SK-N-SH (cell line): ENCODE data around the gene SLC41A2.

ENCODE experiments used
- EP300 ChIP-seq, 2 experiments: IDR thresholded peaks; 2 replicates each; pipeline versions ENCODE4 v1.4.0 to v1.6.1; 2012; ENCODE audit warnings: borderline replicate concordance in 1 of 2, low read depth in 1 of 2, low read length in 1 of 2
- FOXM1 ChIP-seq: IDR thresholded peaks from 2 replicates; pipeline ENCODE4 v1.4.0; 2012; ENCODE audit warnings: low read depth, mild to moderate bottlenecking
- MEF2A ChIP-seq: IDR thresholded peaks from 2 replicates; pipeline ENCODE4 v1.4.0; 2012; ENCODE audit warnings: low read depth, borderline replicate concordance
- NFIC ChIP-seq: IDR thresholded peaks from 2 replicates; pipeline ENCODE4 v1.4.0; 2012; ENCODE audit warnings: borderline replicate concordance
- POLR2AphosphoS5 ChIP-seq: IDR thresholded peaks from 2 replicates; pipeline ENCODE4 v1.6.1; 2012; ENCODE audit warnings: low read depth, low read length
- RAD21 ChIP-seq: IDR thresholded peaks from 2 replicates; pipeline ENCODE4 v1.6.1; 2012; ENCODE audit warnings: mild to moderate bottlenecking, low read length
- RXRA ChIP-seq: IDR thresholded peaks from 2 replicates; pipeline ENCODE4 v1.4.0; 2012; ENCODE audit warnings: low read depth, mild to moderate bottlenecking, borderline replicate concordance
- TAF1 ChIP-seq: IDR thresholded peaks from 2 replicates; pipeline ENCODE4 v1.6.1; 2012; ENCODE audit warnings: low read depth, mild to moderate bottlenecking, low read length, moderate library complexity, borderline replicate concordance
- TEAD4 ChIP-seq: IDR thresholded peaks from 2 replicates; pipeline ENCODE4 v1.4.0; 2012; ENCODE audit warnings: mild to moderate bottlenecking, borderline replicate concordance; ENCODE audit not compliant: insufficient read depth
- TF ChIP-seq, protein P1 (sequence below): fragments of 200-600 bp; sonication (generic); IDR thresholded peaks from 2 replicates; pipeline ENCODE4 v1.6.1; 2017; ENCODE audit warnings: antibody characterized with exemption, mild to moderate bottlenecking, moderate library complexity
- TF ChIP-seq, protein P2 (sequence below): fragments of 150-350 bp; IDR thresholded peaks from 2 replicates; pipeline ENCODE4 v1.6.1; 2017; ENCODE audit warnings: antibody characterized with exemption, low read length, low read depth, borderline replicate concordance
- TF ChIP-seq, protein P3 (sequence below): IDR thresholded peaks from 2 replicates; pipeline ENCODE4 v1.4.0; 2012; ENCODE audit warnings: low read depth, borderline replicate concordance

DNA sequence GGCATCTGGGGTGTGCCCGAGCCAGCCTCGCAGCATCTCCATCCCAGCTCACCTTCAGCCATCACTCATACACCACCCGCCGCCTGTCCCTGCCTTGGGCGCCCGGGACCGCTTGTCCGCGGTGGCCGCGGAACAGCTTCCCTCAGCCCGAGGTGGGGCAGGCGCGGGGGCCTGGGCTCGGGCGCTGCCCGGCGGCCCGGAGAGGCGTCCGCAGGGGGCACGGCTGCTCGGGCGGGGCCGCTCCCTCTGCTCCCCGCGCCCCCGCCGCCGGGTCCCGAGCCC, 430 bp downstream of the SLC41A2 start:
- TF ChIP-seq, protein P1, sequence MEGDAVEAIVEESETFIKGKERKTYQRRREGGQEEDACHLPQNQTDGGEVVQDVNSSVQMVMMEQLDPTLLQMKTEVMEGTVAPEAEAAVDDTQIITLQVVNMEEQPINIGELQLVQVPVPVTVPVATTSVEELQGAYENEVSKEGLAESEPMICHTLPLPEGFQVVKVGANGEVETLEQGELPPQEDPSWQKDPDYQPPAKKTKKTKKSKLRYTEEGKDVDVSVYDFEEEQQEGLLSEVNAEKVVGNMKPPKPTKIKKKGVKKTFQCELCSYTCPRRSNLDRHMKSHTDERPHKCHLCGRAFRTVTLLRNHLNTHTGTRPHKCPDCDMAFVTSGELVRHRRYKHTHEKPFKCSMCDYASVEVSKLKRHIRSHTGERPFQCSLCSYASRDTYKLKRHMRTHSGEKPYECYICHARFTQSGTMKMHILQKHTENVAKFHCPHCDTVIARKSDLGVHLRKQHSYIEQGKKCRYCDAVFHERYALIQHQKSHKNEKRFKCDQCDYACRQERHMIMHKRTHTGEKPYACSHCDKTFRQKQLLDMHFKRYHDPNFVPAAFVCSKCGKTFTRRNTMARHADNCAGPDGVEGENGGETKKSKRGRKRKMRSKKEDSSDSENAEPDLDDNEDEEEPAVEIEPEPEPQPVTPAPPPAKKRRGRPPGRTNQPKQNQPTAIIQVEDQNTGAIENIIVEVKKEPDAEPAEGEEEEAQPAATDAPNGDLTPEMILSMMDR, result no peak
- TF ChIP-seq FOXM1 (no peak), TEAD4 (no peak), MEF2A (no peak), EP300 (IDR thresholded peaks at IDR 0.05; ENCODE audit: borderline replicate concordance in 1 of 2, low read depth in 1 of 2, low read length in 1 of 2) (no peak), RAD21 (no peak), POLR2AphosphoS5 (no peak), RXRA (no peak), TAF1 (no peak), NFIC (no peak)
- TF ChIP-seq, protein P2, sequence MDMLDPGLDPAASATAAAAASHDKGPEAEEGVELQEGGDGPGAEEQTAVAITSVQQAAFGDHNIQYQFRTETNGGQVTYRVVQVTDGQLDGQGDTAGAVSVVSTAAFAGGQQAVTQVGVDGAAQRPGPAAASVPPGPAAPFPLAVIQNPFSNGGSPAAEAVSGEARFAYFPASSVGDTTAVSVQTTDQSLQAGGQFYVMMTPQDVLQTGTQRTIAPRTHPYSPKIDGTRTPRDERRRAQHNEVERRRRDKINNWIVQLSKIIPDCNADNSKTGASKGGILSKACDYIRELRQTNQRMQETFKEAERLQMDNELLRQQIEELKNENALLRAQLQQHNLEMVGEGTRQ, result no peak
- TF ChIP-seq, protein P3, sequence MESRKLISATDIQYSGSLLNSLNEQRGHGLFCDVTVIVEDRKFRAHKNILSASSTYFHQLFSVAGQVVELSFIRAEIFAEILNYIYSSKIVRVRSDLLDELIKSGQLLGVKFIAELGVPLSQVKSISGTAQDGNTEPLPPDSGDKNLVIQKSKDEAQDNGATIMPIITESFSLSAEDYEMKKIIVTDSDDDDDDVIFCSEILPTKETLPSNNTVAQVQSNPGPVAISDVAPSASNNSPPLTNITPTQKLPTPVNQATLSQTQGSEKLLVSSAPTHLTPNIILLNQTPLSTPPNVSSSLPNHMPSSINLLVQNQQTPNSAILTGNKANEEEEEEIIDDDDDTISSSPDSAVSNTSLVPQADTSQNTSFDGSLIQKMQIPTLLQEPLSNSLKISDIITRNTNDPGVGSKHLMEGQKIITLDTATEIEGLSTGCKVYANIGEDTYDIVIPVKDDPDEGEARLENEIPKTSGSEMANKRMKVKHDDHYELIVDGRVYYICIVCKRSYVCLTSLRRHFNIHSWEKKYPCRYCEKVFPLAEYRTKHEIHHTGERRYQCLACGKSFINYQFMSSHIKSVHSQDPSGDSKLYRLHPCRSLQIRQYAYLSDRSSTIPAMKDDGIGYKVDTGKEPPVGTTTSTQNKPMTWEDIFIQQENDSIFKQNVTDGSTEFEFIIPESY, result no peak
